Activated gamma-delta T cell treated with anti-CD3 and anti-CD28 coated beads, Interleukin-2, amount 50 U/mL, for 16 hours (primary cell): ENCODE data around the gene RPL28.
"Not testable (repeated sequence)": the region's sequence is repeated elsewhere in the genome, so short reads cannot be mapped to it uniquely, and the experiment has no call there.

Source experiments
- DNase-seq: peaks from one replicate; pipeline ENCODE4 v3.0.0-alpha.2; 2020; ENCODE audit warnings: low read depth

The RPL28 gene

GRCh38 chr19:55392820-55393761 is 7.4 kb downstream of the RPL28 start:
- no peak for DNase-seq

DNA sequence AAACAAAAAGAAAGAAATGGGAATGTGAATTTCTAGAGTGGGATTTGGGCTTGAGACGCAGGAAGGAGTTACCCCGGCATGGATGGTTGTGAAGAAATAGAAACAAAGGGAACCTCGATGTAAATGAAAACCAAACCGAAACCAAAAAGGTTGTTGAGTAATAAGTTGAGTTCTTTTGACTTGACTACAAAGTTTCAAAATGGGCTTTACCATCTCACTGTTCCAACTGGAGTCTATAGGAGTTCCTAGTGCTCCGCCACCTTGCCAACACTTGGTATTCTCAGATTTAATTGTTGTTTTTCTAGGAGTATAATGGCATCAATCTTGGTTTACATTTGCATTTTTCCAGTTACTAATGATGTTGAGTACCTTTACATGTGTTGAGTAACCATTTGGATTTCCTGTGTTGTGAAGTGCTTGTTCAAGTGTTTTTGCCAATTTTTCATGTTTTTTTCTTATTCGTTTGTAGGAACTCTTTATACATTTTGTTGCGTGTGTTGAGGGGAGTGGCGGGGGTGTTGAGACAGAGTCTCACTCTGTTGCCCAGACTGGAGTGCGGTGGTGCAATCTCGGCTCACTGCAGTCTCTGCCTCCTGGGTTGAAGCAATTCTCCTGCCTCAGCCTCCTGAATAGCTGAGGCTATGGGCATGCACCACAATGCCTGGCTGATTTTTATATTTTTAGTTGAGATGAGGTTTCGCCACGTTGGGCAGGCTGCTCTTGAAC is 12.6 kb downstream of the RPL28 start:
- no peak for DNase-seq

DNA sequence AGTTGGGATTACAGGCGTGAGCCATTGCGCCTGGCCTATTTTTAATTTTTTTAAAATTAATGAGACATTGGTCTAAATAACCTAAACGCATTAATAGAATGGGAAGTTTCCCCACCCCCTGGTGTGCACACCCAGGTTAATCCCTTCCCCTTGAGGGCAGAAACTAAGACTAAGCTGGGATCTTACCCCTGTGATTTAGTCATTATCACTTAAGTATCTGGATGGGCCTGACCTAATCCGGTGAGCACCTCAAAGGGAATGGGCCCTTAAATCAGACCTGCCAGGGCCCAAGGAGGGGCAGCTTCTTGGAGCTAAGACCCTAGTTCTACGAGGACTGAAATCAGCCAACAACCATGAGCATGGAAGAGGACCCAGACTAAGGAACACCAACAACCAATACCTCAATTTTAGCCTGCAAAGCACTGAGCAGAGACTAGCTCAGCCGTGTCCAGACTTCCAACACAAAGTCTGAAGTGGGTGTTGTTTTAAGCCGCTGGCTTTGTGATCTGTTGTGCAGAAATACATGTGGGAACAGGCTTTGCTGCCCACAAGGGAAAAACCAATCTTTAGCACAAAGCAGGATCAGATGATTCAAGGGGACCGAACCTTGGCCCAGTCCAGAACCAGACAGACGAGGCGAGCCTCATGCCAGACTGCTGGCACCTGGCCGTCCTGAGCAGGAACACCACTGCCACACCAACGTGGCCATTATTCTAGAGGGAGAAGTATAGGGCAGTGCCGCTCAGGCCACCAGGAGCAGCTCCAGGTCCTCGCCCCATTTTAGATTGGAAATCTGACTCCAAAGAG is 14.8 kb downstream of the RPL28 start:
- no peak for DNase-seq

- DNase-seq: not testable (repeated sequence)
These were observed 15.7 kb downstream of the RPL28 start for GRCh38 chr19:55401390-55401789.

DNA sequence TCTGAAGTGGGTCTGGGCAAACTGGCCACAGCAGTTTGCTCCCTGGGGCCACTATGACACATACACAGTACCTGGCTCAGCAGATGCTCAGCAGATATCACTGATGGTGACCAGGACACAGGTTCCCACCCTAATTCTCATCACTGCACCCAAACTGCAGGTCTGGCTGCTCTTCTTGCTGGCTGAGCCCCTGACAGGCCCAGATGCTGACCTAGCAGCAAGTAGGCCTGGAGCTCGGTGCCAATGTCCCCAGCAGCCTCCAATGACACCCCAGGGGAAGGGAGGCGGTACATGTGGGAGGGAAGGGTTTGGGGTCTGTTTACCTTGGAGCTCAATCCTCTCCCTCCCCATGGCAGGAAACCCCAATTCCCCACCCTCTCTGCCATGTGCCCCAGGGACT is 16.8 kb downstream of the RPL28 start:
- DNase-seq: no peak

DNA sequence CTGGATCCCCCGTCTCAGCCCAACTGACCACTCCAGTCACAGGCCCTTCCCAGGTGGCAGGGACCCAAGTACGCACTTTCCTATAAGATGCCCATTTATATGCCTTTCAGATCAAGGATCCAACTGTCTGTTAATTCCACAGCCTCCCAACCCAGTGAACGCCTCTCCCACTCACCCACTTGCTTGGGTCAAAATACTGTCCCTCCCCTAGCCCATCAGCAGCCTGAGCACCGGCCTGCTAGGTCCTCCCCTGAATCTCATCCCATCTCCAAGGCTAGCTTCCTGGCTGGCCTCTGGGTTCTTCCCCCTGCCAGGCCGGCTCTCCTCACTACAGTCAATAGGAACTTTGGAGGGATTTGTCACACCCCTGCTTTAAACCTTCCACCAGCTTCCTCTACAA is 19.9 kb downstream of the RPL28 start:
- DNase-seq: no peak

GRCh38 chr19:55406091-55406825 is 20.5 kb downstream of the RPL28 start:
- no peak for DNase-seq

DNA sequence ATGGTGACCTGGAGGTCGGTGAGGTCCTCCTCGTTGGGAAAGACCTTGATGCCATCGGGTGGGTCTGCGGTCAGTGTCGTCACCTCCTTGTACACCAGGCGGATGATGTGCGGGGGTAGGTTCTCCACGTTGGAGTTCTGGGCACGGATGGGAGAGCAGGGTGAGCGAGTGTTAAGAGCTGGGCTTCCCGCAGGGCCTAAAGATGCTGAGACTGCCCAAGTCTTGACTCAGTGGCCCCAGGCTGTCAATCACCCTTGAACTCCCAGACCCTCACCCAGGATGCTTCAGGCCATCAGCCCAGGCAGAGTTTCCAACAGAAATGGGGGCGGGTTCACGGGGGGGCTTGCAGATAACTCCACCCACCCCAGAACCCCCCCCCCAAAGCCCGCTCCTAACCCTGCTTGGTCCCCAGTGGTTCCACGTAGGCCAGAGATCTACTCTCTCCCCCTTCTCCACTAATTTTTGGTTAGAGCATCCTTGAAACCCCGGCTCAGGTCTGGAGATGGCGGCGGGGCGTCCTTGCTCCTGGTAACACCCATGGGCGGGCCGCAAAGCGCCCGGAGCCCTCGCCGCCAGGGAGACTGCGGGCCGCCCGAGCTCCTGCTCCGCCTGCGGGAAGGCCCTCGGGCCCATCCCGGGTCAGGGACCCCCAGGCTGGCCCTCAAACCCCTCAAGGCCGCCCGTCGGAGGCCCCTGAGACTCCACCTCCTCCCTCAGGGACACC is 21.3 kb downstream of the RPL28 start:
- no peak for DNase-seq

- DNase-seq: not testable (repeated sequence)
These were observed 21.7 kb downstream of the RPL28 start, which contains the start of gene UBE2S for GRCh38 chr19:55407550-55407799. Gene UBE2S (minus strand): TSS chr19:55407788. CDS start chr19:55407589, 199 bp downstream.

DNA sequence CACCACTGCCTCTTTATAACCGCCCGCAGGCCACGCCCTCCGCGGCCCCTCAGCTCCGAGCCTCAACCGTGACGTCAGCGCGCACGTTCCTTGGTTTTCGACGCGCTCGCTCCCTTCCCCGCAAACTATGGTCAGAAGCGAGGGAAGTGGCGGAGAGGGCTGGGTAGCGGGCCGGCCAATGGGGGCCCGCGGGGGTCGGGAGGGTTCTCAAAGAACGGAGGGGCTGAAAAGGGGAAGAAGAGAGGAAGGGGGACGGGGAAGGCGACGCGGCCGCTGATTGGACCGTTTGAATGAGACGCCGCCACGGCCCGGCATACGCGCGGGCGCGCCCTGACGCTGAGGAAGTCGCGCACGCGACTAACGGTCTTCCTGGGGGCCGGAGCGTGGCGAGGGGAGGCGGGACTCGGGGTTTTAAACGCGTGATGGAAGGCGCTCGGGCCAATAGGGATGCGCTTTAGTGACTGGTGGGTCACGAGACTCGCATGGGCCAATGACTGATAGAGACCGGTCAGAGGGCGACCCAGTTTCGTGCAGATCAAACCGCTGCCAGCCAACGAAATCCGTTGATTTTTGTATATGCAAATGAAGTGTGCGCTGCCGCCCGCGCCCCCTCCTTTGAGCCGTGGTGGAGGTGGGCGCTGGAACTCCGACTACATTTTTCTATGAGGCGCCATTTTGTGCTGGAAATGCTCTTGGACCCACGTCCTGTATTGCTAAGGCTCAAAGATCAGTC is 22.2 kb downstream of the RPL28 start:
- peak; percentile 96 for DNase-seq

GRCh38 chr19:55408533-55408872 is 22.8 kb downstream of the RPL28 start:
- no peak for DNase-seq

GRCh38 chr19:55409179-55409578 is 23.4 kb downstream of the RPL28 start:
- DNase-seq: not testable (repeated sequence)

GRCh38 chr19:55410168-55410567 is 24.4 kb downstream of the RPL28 start:
- DNase-seq: no peak

DNA sequence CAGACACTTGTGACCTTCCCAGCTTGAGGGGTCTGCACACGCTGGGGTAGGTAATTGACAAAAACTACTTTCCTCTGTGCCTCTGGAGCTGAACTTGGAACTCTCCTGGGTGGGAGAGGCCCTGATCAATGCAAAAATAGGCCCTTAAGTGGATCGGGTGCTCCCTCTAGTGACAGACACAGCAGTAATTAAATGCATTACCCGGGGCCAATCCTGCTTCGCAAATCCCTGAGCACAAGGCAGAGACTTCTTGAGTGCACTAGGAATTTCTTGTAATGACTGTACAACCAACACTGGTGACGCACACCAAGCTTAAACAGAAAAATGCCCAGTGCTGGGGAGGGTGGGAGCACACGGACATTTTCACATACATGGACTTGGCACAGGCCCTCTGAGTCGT is 32.5 kb downstream of the RPL28 start:
- peak; percentile 23 for DNase-seq

- no peak for DNase-seq
These were observed 33.4 kb downstream of the RPL28 start for GRCh38 chr19:55419103-55419502.

DNA sequence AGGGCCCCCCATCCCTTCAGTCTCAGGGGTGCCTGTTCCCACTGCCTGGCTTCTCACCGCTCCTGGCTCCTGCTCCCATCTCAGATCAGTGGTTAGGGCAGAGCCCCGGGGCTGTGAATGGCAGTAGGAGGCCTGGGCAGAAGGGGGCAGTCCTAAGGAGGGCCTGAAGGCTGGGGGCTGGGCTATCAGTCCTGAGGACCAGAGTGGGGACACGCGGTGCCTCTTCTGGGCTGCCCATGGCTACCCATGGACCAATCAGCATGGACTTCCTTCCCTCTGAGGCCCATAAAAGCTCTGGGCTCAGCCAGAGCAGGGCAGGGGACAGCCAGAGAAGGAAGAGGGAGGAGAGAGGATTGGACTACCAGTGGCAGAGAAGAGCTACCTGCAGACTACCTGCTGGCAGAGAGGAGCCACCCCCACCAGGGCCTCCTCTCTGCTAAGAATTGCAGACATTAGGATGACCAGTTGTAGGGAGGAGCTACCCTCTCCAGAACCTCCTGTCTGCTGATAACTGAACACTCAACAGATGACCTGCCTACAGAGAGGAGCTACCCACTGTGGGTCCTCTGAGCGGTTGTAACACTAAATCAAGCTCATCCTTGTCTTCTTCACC is 34.0 kb downstream of the RPL28 start:
- DNase-seq: no peak

GRCh38 chr19:55421281-55421680 is 35.5 kb downstream of the RPL28 start:
- DNase-seq: not testable (repeated sequence)

- DNase-seq: no peak
These were observed 37.7 kb downstream of the RPL28 start for GRCh38 chr19:55423225-55424005.

GRCh38 chr19:55424518-55424917 is 38.8 kb downstream of the RPL28 start:
- DNase-seq: no peak
